GM21528 (cell line): ENCODE measurements around the gene RAP1GAP2.

Source experiments
- ATAC-seq: cut with Tn5 transposase; IDR thresholded peaks from one replicate; pipeline ENCODE4 v1.9.1; 2021; ENCODE audit warnings: mild to moderate bottlenecking, moderate library complexity; ENCODE audit not compliant: unreplicated experiment, low FRiP score

Gene RAP1GAP2

DNA sequence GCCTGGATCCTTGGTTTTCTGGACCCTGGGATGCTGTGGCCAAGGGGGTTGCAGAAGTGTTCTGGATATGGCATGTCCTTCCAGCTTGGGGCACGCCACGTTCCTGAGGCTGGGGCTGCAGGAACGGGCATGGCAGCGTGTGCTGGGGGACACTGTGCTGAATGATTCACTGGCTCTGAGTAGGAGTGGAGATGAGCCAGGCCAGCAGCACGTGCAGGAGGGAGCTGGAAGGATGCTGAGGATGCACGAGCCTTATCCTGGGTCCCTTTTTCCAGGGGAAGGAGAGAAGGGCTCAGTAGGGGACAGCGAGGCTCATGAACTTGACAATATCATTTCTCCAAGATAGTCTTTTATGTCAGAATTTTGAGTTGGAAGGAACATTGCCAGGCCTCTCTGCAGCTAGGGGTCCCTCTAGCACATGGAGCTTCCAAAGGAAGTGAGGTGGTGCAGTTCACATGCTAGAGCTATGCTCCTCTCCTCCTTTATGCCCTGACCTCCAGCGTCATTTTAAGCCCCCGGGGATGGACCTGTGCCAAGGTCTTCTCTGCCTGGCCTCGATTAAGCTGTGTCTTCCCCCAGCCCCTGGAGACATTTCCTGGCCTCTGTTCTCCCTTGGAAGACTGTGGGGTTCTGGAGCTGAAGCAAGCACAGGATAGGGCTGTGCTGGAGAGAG lies 141.2 kb downstream of the RAP1GAP2 start:
- ATAC-seq, result no peak

GRCh38 chr17:2939714-2940351 lies 143.6 kb downstream of the RAP1GAP2 start:
- no peak for ATAC-seq

GRCh38 chr17:2940352-2940751 lies 144.1 kb downstream of the RAP1GAP2 start:
- ATAC-seq, result no peak

GRCh38 chr17:2943981-2944380 lies 147.7 kb downstream of the RAP1GAP2 start:
- no peak for ATAC-seq

DNA sequence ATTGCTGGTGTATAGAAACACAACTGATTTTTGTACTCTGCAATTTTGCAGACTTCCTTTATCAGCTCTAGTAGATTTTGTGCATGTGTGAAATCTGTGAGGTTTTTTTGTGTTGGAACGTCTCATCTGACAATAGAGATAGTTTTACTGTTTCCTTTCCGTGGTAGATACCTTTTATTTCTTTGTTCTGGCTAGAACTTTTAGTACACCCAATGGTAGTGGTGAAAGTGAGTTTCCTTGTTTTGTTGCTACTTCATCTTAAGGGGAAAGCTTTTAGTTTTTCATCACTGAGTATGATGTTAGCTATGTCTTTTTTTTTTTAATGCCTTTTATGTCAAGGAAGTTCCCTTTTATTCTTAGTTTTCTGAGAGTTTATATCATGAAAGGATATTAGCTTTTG lies 149.1 kb downstream of the RAP1GAP2 start:
- ATAC-seq, result no peak

DNA sequence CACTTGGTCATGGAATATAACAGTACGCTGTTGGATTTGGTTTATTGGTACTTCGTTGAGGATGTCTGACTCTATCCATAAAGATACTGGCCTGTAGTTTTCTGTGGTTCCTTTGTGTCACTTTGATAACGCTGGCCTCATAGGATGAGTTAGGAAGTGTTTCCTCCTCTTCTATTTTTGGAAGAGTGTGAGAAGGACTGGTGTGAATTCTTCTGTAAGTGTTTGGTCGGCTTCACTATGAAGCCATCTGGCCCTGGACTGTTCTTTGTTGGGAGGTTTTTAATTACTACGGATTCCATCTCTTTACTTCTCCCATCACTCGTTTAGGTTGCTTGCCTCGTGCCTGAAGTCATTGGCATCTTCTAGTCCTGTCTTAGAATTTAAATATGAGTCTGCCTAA lies 149.9 kb downstream of the RAP1GAP2 start:
- ATAC-seq, result no peak

DNA sequence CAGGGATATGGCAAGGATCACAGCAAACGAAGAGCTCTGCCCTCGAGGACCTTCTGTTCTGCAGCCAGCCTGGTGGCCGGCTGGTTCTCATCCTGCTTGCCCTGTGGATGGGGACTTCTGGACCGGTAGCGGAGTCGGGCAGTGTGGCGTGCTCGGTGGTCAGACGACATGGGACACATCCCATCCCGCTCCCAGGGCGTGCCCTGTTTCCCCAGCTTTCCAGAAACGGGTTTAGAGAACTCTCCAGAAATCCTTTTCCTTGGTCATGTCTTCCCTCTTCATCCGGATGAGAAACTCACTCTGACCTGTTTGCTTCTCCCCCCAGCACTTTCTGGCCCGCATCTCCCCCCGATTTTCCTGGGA lies 151.3 kb downstream of the RAP1GAP2 start:
- ATAC-seq, result no peak

DNA sequence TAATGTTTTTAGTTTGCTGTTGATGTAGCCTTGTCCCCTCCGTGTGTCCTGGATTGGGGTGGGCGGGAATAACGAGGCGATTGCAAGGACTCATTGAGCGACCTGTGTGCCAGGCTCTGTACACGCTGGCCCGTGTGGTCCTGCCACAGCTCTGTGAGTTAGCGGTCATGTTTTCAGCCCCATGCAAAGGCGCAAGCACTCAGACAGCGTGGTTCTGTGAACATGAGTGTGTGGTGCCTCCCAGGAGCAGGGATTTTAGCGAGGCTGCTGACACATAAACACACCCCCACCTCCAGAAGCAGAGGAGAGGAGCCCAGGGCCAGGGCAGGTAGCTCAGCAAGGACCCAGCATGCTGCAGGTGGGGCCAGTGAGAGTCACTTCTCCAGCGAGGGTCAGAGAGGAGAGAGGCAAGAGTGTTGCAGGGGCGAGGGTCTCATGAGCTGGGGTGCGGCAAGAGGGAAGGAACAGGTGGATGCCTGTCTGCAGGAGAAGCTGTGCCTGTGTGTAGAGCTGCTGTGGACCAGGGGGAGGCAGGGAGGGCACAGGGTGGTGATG lies 151.8 kb downstream of the RAP1GAP2 start:
- no peak for ATAC-seq

DNA sequence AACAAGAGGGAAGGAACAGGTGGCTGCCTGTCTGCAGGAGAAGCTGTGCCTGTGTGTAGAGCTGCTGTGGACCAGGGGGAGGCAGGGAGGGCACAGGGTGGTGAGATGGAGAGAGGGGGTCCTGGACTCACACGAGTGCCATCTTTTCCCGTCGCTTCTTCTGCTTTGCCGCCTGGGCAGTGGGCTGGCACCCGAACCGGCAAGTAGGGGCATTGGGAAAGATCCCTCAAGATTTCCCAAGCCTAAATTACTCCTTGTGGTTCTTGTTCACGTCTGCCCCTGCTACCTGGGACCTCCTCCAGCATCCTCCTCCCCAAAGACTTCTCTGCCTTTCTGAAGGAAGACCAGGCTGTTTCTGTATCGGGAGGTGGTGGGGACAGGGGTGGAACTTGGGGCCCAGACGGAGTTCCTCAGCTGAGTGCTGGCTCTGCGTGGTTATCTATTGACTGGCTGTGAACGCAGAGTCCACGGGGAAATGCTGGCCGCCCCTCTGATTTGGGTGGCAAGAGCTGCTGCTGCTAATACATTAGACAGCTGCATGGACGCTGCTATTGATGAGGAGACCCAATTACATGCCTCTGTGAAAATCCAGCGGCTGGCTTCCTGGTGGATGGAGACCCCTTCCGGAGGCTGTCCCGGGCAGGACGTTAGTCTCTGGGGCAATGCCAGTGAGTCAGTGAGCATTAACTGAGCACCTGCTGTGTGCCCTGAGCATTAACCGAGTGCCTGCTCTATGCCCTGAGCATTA lies 152.7 kb downstream of the RAP1GAP2 start:
- no peak for ATAC-seq

- ATAC-seq, result no peak
Measured at GRCh38 chr17:2949469-2950044, 153.3 kb downstream of the RAP1GAP2 start.

GRCh38 chr17:2950846-2951245 lies 154.6 kb downstream of the RAP1GAP2 start:
- no peak for ATAC-seq

DNA sequence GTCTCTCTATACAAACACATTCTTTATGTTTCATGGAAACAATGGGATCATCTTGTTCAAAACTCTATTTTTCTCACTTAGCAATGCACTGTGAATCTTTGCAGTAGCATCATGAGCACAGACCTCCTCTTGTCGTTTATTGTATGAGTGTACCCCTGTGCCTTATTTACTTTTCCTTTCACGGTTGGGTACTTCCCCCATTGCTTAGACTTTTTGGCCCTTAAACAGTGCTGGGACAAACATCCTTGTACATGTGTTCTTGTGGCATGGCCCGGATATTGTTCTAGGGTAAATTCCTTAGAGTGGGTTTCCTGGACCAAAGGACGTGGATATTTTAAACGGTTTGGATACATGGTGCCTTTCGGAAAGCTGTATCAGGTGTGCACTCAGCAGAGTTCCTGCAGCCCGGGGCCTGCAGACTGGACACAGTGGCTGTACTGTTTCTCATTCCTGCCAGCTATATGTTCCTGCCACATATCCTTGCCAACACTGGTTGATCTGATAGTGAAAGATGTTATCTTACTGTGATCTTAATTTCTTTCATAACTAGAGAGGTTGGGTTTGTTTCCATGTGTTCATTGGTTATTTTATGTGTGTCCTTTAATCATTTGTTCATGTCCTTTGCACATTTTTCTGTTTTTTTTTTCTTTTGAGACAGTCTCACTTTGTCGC lies 156.1 kb downstream of the RAP1GAP2 start:
- no peak for ATAC-seq

GRCh38 chr17:2954898-2955445 lies 158.7 kb downstream of the RAP1GAP2 start:
- no peak for ATAC-seq

DNA sequence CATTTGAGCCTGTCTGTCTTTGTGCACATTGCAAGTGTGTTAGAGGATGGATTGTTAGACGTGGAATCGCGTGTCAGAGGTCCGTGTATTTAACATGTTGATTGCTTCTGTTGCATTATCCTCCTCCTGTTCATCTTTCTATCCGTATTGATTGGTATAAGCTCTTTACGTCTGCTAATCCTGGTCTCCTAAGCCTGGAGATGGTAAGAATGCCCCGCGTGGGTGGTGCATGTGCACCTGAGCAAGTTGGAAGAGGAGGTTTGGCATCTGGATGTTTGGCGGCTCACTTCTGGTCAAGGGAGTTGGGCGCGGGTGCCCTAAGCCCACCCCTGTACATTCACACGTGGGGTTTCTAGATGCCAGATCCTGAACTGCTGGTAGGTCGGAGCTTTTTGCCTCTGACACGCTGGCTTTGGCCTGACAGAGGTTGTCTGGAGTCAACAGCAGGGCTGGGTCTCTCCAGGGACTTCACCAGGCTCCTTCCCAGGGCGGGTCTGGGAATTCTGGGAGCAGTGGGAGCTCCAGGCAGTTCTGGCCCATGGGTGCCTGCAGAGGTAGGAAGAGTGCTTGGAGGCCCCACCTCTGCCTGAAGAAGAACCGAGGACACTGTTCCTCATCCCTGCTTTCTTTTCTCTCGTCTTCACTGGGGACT lies 159.8 kb downstream of the RAP1GAP2 start:
- ATAC-seq, result no peak

- no peak for ATAC-seq
Measured at GRCh38 chr17:2957631-2958286, 161.5 kb downstream of the RAP1GAP2 start.

DNA sequence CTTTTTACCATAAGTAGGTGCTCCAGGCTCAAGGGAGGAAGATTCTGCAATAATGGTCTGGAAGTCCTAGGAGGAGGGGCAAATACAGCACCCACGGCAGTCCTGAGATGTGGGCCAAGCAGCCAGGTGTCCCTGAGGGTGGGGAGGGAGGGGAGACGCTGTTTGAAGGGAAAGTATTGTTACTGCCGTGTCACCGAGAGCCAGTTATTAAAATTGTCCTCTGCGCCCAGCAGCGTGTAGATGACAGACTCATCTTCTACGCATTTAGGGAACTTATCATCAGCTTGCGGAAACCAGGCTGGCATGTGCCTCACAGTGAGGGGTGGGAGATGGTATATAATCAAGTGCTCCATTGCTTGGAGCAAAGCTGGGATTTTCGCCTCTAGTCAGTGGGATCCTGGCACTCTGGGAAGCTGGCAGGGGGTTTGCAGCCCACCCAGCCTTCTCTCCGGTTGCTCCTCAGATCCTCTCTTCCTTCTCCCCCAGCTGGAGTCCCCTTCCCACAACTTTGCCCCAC lies 162.5 kb downstream of the RAP1GAP2 start:
- ATAC-seq, result no peak

DNA sequence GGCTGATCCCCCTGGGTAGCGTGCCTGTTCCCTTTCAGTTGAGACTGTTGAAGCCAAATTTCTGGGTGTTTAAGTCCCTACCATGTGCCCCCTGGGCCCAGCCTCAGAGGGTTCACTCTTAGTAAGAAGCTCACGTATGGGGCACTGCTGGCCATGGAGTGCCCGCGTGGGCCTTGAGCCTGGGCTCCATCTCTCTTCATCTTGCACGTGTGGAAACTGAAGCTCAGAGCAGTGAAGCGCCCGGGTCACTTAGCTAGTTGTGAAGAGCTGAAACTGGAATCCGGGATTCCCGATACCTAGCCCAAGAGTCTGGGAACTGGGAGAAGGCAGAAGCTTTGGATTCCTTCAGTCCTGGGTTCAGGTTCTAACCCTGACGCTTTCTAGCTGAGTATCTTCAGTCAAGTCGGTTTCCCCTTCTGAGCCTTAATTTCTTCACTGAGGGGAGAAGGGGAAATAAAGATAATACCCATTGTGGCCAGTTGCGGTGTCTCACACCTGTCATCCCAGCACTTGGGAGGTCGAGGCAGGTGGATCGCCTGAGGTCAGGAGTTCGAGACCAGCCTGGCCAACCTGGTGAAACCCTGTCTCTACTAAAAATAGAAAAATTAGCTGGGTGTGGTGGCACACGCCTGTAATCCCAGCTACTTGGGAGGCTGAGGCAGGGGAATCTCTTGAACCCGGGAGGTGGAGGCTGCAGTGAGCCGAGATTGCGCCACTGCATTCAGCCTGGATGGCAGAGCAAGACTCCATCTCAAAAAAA lies 163.3 kb downstream of the RAP1GAP2 start:
- ATAC-seq, result no peak

- no peak for ATAC-seq
Measured at GRCh38 chr17:2961446-2961845, 165.2 kb downstream of the RAP1GAP2 start.
